HUES64 (cell line): ENCODE measurements around the gene VPS13C.

ENCODE experiments used
- H3K27ac ChIP-seq: 2 replicates; pipeline ENCODE4 v1.7.0; 2013; ENCODE audit warnings: low read depth, low read length, inconsistent platforms
- H3K27me3 ChIP-seq: 2 replicates; pipeline ENCODE4 v1.6.1; 2013; ENCODE audit warnings: mild to moderate bottlenecking, low read length; ENCODE audit not compliant: insufficient read depth
- H3K36me3 ChIP-seq: 2 replicates; pipeline ENCODE4 v1.6.1; 2013; ENCODE audit warnings: mild to moderate bottlenecking, low read length; ENCODE audit not compliant: insufficient read depth
- H3K4me1 ChIP-seq: 2 replicates; pipeline ENCODE4 v1.6.1; 2013; ENCODE audit warnings: mild to moderate bottlenecking, low read length, moderate library complexity; ENCODE audit not compliant: insufficient read depth
- H3K4me3 ChIP-seq: 2 replicates; pipeline ENCODE4 v1.5.1; 2013; ENCODE audit warnings: mild to moderate bottlenecking, low read length, moderate library complexity
- H3K9ac ChIP-seq: 2 replicates; pipeline ENCODE4 v1.6.1; 2013; ENCODE audit warnings: mild to moderate bottlenecking, low read depth, low read length
- H3K9me3 ChIP-seq: 2 replicates; pipeline ENCODE4 v1.6.1; 2013; ENCODE audit warnings: low read depth, low read length; ENCODE audit not compliant: insufficient read depth
- WGBS: fragments of 150-250, 120-280 bp; methylation state at CpG from one replicate; pipeline ENCODE4 v1.1.7; 2013; ENCODE audit warnings: missing lambda C conversion rate; 5-methylcytosine and 5-hydroxymethylcytosine counted together

The VPS13C gene

GRCh38 chr15:61812476-61812875 lies 247.8 kb downstream of the VPS13C start:
- Histone ChIP-seq H3K36me3 (no peaks in the 10 kb centered on the region), H3K27ac (no peak overlapping the region), H3K4me3 (no peak overlapping the region), H3K27me3 (no peaks in the 10 kb centered on the region), H3K4me1 (no peaks in the 10 kb centered on the region), H3K9me3 (no peaks in the 10 kb centered on the region), H3K9ac (no peak overlapping the region)
- 96% methylated on average over 6 of the region's 6 CpGs for WGBS

DNA sequence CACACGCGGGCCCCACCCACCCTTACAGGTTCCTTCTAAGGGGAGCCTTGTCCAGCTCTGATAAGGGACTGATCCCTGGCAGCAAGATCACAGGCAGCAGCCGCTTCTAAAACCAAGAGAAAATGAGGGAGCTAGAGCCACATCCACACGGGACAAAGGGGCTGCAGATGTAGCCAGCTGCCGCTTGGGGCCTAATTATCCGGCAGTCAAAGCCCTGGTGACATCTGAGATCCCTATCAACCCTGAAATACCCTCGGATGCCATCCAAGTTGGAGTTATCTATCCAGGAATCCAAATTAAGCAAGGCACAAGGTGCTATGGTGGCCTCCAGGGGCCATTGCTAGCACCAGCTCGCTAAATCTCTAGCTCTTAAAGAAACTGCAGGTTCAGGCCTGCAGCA lies 248.3 kb downstream of the VPS13C start:
- no peaks in the 10 kb centered on the region for H3K27me3 ChIP-seq
- no peaks in the 10 kb centered on the region for H3K36me3 ChIP-seq
- H3K9ac ChIP-seq, result no peak overlapping the region
- H3K27ac ChIP-seq, result no peak overlapping the region
- 95% methylated on average over 8 of the region's 8 CpGs for WGBS
- H3K9me3 ChIP-seq, result no peaks in the 10 kb centered on the region
- H3K4me1 ChIP-seq, result no peaks in the 10 kb centered on the region
- H3K4me3 ChIP-seq, result no peak overlapping the region

- Histone ChIP-seq H3K9ac (no peak overlapping the region), H3K36me3 (no peaks in the 10 kb centered on the region), H3K4me3 (no peak overlapping the region), H3K9me3 (no peaks in the 10 kb centered on the region), H3K27ac (no peak overlapping the region), H3K4me1 (no peaks in the 10 kb centered on the region), H3K27me3 (no peaks in the 10 kb centered on the region)
- WGBS, result 96% methylated on average over 7 of the region's 7 CpGs
Observed at GRCh38 chr15:61809216-61809615, 251.0 kb downstream of the VPS13C start.

GRCh38 chr15:61807281-61807929 lies 252.8 kb downstream of the VPS13C start:
- Histone ChIP-seq H3K27ac (no peak overlapping the region), H3K36me3 (no peaks in the 10 kb centered on the region), H3K4me1 (no peaks in the 10 kb centered on the region), H3K9ac (no peak overlapping the region), H3K9me3 (no peaks in the 10 kb centered on the region), H3K27me3 (no peaks in the 10 kb centered on the region), H3K4me3 (no peak overlapping the region)
- WGBS, result 95% methylated on average over 13 of the region's 14 CpGs
